Smooth muscle cell (in vitro differentiated cells): ENCODE measurements around the gene RPL27. TPM values are rescaled to one million over a fixed set of nuclear protein-coding genes. Genes with fewer than 3 reads are reported as not detected.

Experiments
- DNase-seq: peaks from one replicate; lab custom pipeline; 2025; ENCODE audit not compliant: unreplicated experiment; lab: John Stamatoyannopoulos, UW
- H2AFZ ChIP-seq: fragments of 200-600 bp; sonication (generic); 2 replicates; pipeline ENCODE4 v1.6.0; 2016; ENCODE audit warnings: antibody characterized with exemption, low read depth, mild to moderate bottlenecking
- H3F3A ChIP-seq: fragments of 200-600 bp; sonication (generic); 2 replicates; pipeline ENCODE4 v1.6.0; 2017; ENCODE audit warnings: antibody characterized with exemption, low read depth
- H3K27ac ChIP-seq: fragments of 200-600 bp; sonication (generic); 2 replicates; pipeline ENCODE4 v1.5.1; 2016; ENCODE audit warnings: low read depth, mild to moderate bottlenecking
- H3K27me3 ChIP-seq: fragments of 200-600 bp; sonication (generic); 2 replicates; pipeline ENCODE4 v1.6.1; 2016; ENCODE audit warnings: low read depth, mild to moderate bottlenecking
- H3K36me3 ChIP-seq: fragments of 200-600 bp; sonication (generic); 2 replicates; pipeline ENCODE4 v1.5.1; 2016; ENCODE audit warnings: low read depth
- H3K4me1 ChIP-seq: fragments of 200-600 bp; sonication (generic); 2 replicates; pipeline ENCODE4 v1.5.1; 2016; ENCODE audit warnings: low read depth
- H3K4me2 ChIP-seq: fragments of 200-600 bp; sonication (generic); 2 replicates; pipeline ENCODE4 v1.6.0; 2016; ENCODE audit warnings: mild to moderate bottlenecking
- H3K4me3 ChIP-seq: fragments of 200-600 bp; sonication (generic); 2 replicates; pipeline ENCODE4 v1.5.1; 2016; ENCODE audit warnings: mild to moderate bottlenecking
- H3K79me2 ChIP-seq: fragments of 200-600 bp; sonication (generic); 2 replicates; pipeline ENCODE4 v1.6.0; 2016; ENCODE audit warnings: low read depth, mild to moderate bottlenecking
- H3K9ac ChIP-seq: fragments of 200-600 bp; sonication (generic); 2 replicates; pipeline ENCODE4 v1.6.0; 2016; ENCODE audit warnings: low read depth
- H3K9me3 ChIP-seq: fragments of 200-600 bp; sonication (generic); replicated peaks from 2 replicates; pipeline ENCODE4 v1.5.1; 2016; ENCODE audit warnings: low read depth
- H4K20me1 ChIP-seq: fragments of 200-600 bp; sonication (generic); 2 replicates; pipeline ENCODE4 v1.6.0; 2016; ENCODE audit warnings: low read depth
- CTCF ChIP-seq: fragments of 200-600 bp; sonication (generic); IDR thresholded peaks from 2 replicates; pipeline ENCODE4 v1.5.1; 2017; ENCODE audit warnings: borderline replicate concordance, mild to moderate bottlenecking, antibody characterized with exemption; ENCODE audit not compliant: insufficient read depth, poor library complexity, severe bottlenecking
- WGBS: methylation state at CpG from one replicate; pipeline ENCODE4 v1.1.7; 2016; ENCODE audit warnings: low lambda C conversion rate; 5-methylcytosine and 5-hydroxymethylcytosine counted together
- polyA plus RNA-seq: library from polyadenylated mRNA; unstranded; fragments of >200 nt; fragmentation: Nextera tagmentation; extraction: Ambion mirVana; gene quantifications from 2 replicates; pipeline ENCODE4 v1.2.1, GENCODE V29; 2016
- total RNA-seq: library from RNA; depleted of rRNA; stranded (reverse); fragments of >200 nt; gene quantifications from 2 replicates; pipeline ENCODE4 v1.2.3, GENCODE V29; 2014

Gene RPL27
- 1,947 and 2,084 TPM in 2 replicates for total RNA-seq
- polyA plus RNA-seq, result 963 and 994 TPM in 2 replicates

DNA sequence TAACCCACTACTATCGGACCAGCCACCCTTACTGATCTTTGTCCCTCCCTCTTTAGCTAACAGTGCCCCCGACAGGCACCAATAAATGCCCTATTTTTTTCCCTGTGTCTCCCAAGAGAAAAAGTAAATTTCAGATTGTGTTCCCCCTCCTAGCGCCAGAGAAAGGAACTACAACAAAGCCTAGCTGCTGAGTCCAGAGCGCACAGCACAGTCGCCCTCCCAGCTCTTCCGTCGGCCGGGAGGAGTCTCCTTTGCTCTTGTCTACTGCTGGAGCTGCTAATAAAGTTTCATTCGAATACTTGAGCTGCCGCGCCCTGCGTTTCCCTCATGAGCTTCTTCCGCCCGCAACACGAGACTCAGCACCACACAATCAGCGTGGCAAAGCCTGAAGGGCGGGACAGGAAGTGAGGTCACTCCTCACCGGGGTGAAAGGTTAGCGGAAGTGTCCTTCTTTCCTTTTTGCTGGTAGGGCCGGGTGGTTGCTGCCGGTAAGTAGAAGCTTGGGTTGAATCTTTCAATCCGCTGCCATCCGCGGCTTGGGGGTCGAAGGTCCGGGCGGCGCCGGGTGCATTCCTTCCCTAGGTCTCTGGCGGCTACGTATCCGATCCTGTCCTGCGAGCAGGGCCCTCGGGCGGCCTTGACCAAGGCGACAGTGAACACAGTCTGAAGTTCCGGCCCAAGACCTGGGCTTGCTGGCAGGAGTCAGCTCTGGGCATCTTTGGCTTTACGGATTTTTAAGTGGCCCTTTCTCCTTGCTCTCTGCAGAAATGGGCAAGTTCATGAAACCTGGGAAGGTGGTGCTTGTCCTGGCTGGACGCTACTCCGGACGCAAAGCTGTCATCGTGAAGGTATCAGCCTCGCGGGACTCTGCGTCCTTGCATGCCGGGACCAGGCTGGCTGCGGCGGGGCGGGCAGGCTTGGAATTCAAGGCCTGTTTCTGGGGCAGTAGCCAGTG is at the start of gene RPL27:
Gene RPL27 (plus strand): TSS at position 436 of the 955 bp plus-strand sequence. CDS start 332 bp downstream, at position 768.
- 1% methylated on average over 49 of the region's 49 CpGs for WGBS
- peaks cover 11% of the 10 kb centered on the region for H3K4me1 ChIP-seq

DNA sequence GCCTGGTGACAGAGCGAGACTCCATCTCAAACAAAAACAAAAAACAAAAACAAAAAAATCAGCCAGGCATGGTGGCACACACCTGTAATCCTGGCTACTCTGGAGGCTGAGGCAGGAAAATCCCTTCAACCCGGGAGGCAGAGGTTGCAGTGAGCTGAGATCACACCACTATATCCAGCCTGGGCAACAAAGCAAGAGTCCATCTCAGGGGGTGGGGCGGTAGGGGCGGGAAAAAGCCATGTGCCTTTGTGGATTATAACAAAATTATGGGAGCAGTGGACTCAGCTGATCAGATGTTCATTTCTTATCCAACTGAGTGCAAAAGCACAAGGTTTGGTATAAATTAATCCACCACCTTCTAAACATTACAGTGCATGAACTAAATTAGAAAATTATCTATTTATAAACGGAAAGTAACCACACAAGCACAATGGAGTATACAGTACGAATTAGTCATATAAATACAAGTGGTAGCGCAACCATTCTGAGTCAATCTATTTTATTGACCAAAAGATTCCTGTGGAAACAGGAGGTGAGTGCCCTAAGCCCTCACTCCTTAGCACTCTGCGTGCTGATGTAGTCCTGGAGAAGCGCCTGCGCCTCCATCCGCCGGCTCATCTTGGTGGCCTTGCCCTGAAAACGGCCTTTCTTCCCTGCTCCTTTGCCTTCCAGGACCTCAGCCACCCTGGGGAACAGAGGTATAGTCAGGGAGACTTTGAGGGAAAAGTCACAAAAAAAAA is 48.0 kb upstream of the RPL27 start:
- Histone ChIP-seq H3K4me3 (no peak overlapping the region), H3K9me3 (no peaks in the 10 kb centered on the region), H3F3A (no peaks in the 10 kb centered on the region), H3K36me3 (peaks cover 4% of the 10 kb centered on the region), H3K79me2 (no peaks in the 10 kb centered on the region), H3K4me1 (no peaks in the 10 kb centered on the region), H3K4me2 (no peak overlapping the region), H3K27ac (no peak overlapping the region), H3K9ac (no peak overlapping the region), H4K20me1 (no peaks in the 10 kb centered on the region), H2AFZ (no peak overlapping the region), H3K27me3 (no peaks in the 10 kb centered on the region)
- DNase-seq, result no peak
- no peak for TF ChIP-seq CTCF
- 98% methylated on average over 13 of the region's 13 CpGs for WGBS

More for the DNA sequence above, at the start of gene RPL27:
- H3K79me2 ChIP-seq, result peaks cover 32% of the 10 kb centered on the region
- H3K27me3 ChIP-seq, result no peaks in the 10 kb centered on the region
- no peaks in the 10 kb centered on the region for H3K36me3 ChIP-seq
- H3K9ac ChIP-seq, result peak within 1 kb of the TSS; percentile 97
- H3K4me3 ChIP-seq, result peak within 1 kb of the TSS; percentile 86
- TF ChIP-seq CTCF, result peak; percentile 67
- peak; percentile 75 for DNase-seq
- peaks cover 31% of the 10 kb centered on the region for H3F3A ChIP-seq
- peaks cover 40% of the 10 kb centered on the region for H4K20me1 ChIP-seq
- peak within 1 kb of the TSS; percentile 99 for H3K4me2 ChIP-seq
- H3K9me3 ChIP-seq, result no peaks in the 10 kb centered on the region
- H3K27ac ChIP-seq, result peak within 1 kb of the TSS; percentile 96
- H2AFZ ChIP-seq, result peak within 1 kb of the TSS; percentile 74

DNA sequence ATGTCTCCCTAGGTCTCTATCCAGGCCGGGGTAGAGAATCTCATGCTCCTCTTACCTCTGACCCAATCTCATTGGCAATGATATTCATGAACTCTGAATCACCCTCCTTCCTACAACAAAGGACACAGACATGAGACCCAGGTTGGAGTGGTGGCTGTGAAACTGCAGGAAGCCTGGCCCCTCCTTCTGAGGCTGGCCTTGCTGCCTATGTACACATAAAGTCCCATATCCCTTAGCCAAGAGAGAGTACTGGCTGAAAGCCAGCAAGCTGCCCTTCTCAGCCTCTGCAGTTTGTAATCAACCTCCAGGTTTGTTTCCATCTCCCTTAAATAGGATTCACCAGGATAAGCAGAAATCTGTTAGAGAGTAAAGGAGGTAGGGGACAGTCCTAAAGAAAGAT is 44.5 kb upstream of the RPL27 start:
- no peak for TF ChIP-seq CTCF
- 95% methylated on average over 1 of the region's 1 CpG for WGBS
- no peak overlapping the region for H3K4me2 ChIP-seq
- no peak overlapping the region for H2AFZ ChIP-seq
- H3K27me3 ChIP-seq, result no peaks in the 10 kb centered on the region
- no peaks in the 10 kb centered on the region for H4K20me1 ChIP-seq
- H3F3A ChIP-seq, result no peaks in the 10 kb centered on the region
- peaks cover 4% of the 10 kb centered on the region for H3K36me3 ChIP-seq
- no peak overlapping the region for H3K4me3 ChIP-seq
- H3K4me1 ChIP-seq, result no peaks in the 10 kb centered on the region
- no peak overlapping the region for H3K9ac ChIP-seq
- DNase-seq, result no peak
- no peaks in the 10 kb centered on the region for H3K9me3 ChIP-seq
- H3K79me2 ChIP-seq, result no peaks in the 10 kb centered on the region
- no peak overlapping the region for H3K27ac ChIP-seq
